Inflammatory macrophage treated with lipopolysaccharide for 4 hours (primary cell): ENCODE results near the gene TIMM10B.
"Not testable (repeated sequence)": the region's sequence is repeated elsewhere in the genome, so short reads cannot be mapped to it uniquely, and the experiment has no call there.

Experiments
- DNase-seq: peaks from one replicate; pipeline ENCODE4 v3.0.0-alpha.2; 2020

TIMM10B gene

GRCh38 chr11:6520265-6520664 is 39.0 kb downstream of the TIMM10B start:
- no peak for DNase-seq

DNA sequence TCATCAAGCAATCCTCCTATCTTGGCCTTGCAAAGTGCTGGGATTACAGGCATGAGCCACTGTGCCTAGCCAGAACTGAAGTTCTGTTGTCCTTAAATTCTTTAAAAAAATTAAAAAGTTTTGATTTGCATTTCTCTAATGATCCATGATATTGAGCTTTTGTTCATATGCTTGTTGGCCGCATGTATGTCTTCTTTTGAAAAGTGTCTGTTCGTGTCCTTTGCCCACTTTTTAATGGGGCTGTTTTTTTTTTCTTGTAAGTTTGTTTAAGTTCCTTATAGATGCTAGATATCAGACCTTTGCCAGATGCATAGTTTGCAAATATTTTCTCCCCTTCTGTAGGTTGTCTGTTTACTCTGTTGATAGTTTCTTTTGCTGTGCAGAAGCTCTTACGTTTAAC is 40.6 kb downstream of the TIMM10B start:
- DNase-seq = not testable (repeated sequence)

DNA sequence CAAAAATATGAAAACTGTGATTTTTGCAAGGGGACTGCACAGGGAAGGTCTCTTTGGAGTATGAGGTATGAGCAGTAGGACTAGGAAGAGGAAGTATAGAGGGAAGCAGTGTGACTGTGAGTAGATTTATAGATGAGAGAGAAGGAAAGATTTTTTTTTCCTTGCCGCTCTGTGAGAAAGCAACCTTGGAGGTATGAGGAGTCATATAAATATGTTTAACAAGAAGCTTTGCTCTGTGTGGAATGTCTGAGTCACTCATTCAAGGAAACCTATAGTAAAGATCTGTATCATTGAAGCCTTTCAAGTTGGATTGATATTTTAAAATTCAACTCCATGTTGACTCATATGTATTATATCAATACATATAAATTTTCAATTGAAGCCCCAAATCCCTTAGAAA is 42.0 kb downstream of the TIMM10B start:
- DNase-seq = no peak

DNA sequence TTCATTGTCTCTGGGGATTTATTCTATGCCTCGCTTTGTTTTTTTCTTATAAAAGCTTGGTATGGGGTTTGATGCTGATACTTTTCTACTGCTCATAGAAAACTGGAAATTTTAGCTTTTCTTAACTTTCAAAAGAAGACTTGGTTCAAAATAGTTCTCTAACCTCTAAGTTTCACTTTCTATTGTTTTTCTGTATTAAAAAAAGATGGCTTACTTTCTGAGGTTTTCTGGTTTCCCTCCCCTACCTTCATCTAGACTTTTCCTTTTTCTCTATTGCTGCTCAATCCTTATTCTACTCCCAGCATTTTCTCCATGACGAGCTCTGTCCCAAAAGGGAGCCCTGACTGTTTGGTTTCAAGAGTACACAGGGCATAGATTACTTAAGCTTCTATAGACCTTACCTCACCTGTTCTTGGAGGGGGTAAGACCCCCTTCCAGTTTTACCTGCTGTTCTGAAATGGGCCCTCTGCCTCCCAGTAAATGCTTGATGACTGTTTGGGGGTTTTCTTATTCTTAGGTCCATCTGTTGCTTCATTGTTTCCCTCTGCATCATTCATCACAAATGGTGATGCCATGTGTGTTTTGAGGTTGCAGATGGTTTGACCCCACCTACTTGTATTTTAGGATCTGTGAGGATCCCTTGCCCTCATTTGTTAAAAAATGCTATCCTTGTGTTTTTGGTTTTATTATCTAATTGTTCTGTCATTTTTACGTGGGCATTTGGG is 45.3 kb downstream of the TIMM10B start:
- DNase-seq = no peak

DNA sequence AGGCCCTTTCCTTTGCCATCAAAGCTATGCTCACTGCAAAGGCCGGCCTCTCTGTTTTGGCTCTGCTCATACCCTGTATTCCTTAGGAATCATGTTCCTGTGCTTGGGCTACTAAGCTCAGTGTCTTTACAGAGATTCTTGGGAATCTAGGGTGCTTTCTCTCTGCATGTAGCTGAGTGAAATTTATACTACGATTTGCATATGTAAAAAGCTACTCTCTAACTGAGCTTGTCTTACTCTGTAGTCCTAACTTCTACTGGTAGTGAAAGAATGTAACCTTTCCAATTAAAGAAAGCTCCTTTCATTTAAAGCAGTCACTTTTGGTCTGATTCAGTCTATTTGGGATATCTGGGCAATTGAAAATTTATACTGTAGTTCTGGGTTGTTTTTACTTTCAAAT is 48.0 kb downstream of the TIMM10B start:
- DNase-seq = no peak

DNA sequence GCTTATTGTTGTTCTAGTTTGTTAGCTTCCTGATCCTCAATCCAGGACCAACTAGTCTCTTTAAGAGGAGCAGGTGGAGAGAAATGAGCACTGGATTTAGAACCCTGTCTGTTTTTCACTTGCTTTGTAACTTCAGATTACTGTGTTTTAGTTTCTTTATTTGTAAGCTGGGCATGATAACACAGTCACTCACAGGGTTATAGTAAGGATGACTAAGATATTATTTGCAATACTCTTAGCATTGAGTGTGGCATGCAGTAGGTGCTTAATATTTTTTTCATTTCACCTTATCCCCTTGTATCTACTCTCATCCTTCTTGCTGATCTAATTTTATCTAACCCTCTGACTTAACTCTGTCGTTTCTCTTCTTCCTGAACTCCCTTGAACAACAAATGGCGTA is 49.5 kb downstream of the TIMM10B start:
- DNase-seq = no peak

GRCh38 chr11:6531267-6531752 is 50.0 kb downstream of the TIMM10B start:
- DNase-seq = peak; percentile 39
